Body of pancreas (tissue), 4 donors: Measurements from ENCODE around the gene RAB40C.

Source experiments
- CTCF ChIP-seq, 7 experiments: fragments of 450-650 bp in 4 of 7; fragments of 200-600 bp in 3 of 7; sonication (generic) in 3 of 7; IDR thresholded peaks; one replicate each; pipeline ENCODE4 v1.5.1; 2016 to 2019; ENCODE audit warnings: antibody characterized with exemption in 7 of 7
- POLR2A ChIP-seq, 3 donors: fragments of 450-650 bp; IDR thresholded peaks; one replicate each; pipeline ENCODE4 v1.6.1; 2016; ENCODE audit warnings: antibody characterized with exemption in 3 of 3, mild to moderate bottlenecking in 2 of 3

- TF ChIP-seq CTCF (IDR thresholded peaks at IDR 0.05): no peak
- TF ChIP-seq POLR2A (IDR thresholded peaks at IDR 0.05): no peak
These were observed 87.7 kb downstream of the RAB40C start for GRCh38 chr16:677316-678190.
